Posterior vena cava (tissue), 2 donors: ENCODE measurements around the gene MXD4. TPM values are rescaled to one million over a fixed set of nuclear protein-coding genes. Genes with fewer than 3 reads are reported as not detected.
"Not testable (repeated sequence)": the region's sequence is repeated elsewhere in the genome, so short reads cannot be mapped to it uniquely, and the experiment has no call there.

Experiments
- DNase-seq: peaks from one replicate; pipeline ENCODE4 v3.0.0-alpha.2; 2020; ENCODE audit warnings: low spot score
- intact Hi-C, 2 donors: fragments of 100-400 bp; cut with DNase I; formaldehyde crosslinking; loops; one replicate each; pipeline versions ENCODE4 v1.14.1 to v1.14.2; 2022 to 2023
- total RNA-seq, 2 donors: library from RNA; stranded (reverse); fragmentation: NEBNext Ultra II Directional; extraction: Animal tissue kit (Norgen Biotek cat#: 25700); gene quantifications; one replicate each; pipeline ENCODE4 v1.2.1, GENCODE V29; 2021
- donor health status: DM: yes; HTN: yes; CAD: no.
- donor health status: DM: yes; HTN: yes; CAD: no.

MXD4 gene
- total RNA-seq, 2 donors from 2014 or later, result 43.6 to 43.7 TPM

- intact Hi-C loops, result loop anchor here in 1 of 2 donors (10.0 kb wide), 1 partner anchor 717 kb away; the partner anchor contains the start of genes GRK4 and NOP14
- DNase-seq, result peak; percentile 70
Observed at GRCh38 chr4:2248044-2248780, 13.7 kb downstream of the MXD4 start.

- intact Hi-C loops, result loop anchor here in 1 of 2 donors (10.0 kb wide), 1 partner anchor 717 kb away; the partner anchor contains the start of genes GRK4 and NOP14
- DNase-seq, result peak; percentile 78
Observed at GRCh38 chr4:2247128-2248043, 14.5 kb downstream of the MXD4 start.

- intact Hi-C loops, result loop anchor here in 1 of 2 donors (10.0 kb wide), 1 partner anchor 718 kb away; the partner anchor contains the start of genes GRK4 and NOP14
- peak; percentile 74 for DNase-seq
Observed at GRCh38 chr4:2246384-2247127, 15.4 kb downstream of the MXD4 start.

DNA sequence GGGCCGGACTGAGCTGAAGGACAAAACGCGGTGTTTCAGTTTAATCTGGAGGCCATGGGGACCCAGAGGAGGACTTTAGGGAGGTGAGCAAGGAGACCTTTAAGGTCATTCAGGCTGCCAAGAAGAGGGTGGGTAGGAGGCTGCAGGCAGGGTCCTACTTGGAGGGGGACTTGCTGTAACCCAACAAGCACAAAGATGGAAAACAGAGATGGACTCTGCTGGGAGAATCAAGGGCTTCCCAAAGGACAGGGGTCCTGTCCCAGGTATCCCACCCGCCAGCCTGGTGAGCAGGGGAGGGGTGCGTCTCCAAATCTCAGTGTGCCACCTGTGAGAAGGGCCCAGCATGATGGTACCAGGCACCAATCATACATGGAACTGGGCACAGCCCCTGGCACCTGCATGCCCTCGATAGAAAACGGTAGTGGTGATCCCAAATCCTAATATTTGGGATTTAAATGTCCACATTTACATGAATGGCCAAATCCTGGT, 16.1 kb downstream of the MXD4 start:
- DNase-seq, result peak; percentile 51
- intact Hi-C loops, result loop anchor here in 1 of 2 donors (10.0 kb wide), 1 partner anchor 719 kb away; the partner anchor contains the start of genes GRK4 and NOP14

DNA sequence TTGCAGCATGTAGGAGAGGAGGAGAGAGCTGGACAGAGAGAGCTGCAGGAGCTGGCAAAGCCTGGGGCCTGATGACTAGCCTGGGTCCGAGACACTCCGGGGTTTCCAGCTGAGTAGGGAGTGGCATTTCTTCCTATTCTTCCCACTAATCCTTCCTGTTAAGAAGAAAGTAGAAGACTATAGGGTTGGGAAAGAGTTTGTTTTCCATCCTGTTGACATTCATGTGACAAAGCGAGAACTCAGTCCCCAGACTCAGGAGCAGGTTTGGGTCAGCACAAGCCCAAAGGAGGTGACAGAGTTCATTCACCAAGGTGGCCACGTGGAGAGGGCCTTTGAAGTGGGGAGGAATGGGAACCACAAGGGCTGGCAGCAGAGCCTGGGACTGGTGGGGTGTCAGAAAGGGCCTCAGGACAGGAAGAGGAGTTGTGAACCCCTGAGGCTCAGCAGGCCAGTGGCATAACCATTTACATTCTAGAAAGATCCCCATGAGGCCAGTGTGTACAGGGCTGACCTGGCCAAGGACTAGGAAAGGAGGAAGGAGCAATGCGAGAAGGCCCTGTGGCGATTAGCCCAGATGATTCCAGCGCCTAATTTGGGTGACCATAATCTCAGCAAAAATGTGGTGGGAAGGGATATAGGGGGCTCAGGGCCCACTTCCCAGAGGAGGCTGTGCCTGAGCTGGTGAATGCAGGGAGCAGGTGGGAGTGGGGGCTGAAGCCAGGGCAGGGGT, 16.7 kb downstream of the MXD4 start:
- intact Hi-C loops, result loop anchor here in 1 of 2 donors (10.0 kb wide), 1 partner anchor 720 kb away; the partner anchor contains the start of genes GRK4 and NOP14
- DNase-seq, result peak; percentile 58

DNA sequence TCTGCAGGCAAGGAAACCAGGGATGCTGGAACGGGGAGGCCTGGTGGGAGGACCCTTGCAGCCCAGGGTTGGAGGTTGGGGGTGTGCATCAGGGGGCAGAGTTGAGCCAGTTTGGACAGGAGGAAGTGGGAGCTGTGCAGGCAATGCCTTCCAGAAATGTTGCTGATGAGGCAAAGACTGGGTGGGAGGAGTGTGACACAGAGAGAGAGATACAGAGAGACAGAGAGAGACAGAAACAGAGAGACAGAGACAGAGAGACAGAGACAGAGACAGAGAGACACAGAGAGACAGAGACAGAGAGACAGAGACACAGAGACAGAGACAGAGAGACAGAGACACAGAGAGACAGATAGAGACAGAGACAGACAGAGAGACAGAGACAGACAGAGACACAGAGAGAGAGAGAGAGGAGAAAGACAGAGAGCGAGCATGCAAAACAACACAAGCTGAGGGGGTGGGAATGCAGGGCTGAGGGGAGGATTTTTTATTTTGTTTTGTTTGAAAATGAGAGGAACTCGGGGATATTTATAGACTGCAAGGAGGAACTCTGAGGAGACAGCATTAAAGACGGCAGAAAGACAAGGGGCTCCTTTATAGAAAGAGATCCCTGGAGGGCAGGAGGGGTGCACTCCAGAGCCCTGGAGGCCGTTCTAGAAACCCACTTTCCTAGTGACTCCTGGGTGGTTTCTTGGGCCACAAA, 18.1 kb downstream of the MXD4 start:
- DNase-seq, result peak; percentile 83
- intact Hi-C loops, result loop anchor here in 1 of 2 donors (10.0 kb wide), 1 partner anchor 721 kb away; the partner anchor contains the start of genes GRK4 and NOP14

GRCh38 chr4:2241410-2242353, 20.2 kb downstream of the MXD4 start, which contains the start of the genes HAUS3 and POLN:
TSS of gene HAUS3 (minus strand) at chr4:2242121. CDS start at chr4:2240946, 1,175 bp downstream.
TSS of gene POLN (minus strand) at chr4:2242121. CDS start at chr4:2229231, 12,890 bp downstream.
- intact Hi-C loops, result loop anchor here in 1 of 2 donors (10.0 kb wide), 1 partner anchor 723 kb away; the partner anchor contains the start of genes GRK4 and NOP14
- DNase-seq, result peak; percentile 100

DNA sequence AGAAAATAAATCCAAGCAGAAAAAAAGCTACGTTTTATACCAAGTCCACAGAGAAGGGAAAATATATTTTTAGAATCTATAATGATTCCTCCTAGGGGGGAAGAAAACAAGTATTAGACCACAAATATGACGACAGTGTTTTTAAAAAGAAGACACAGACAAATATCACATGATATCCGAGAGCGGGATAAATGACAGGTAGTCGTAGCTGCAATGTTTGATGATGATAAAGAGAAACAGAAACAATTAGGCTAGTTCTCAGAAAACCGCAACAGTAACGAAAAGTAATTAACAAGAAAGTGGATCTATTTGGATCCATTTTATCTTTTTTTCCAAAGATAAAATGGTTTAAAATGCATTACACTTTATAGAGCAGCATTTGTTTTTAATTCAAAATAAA, 20.9 kb downstream of the MXD4 start:
- no peak for DNase-seq
- intact Hi-C loops, result loop anchor here in 1 of 2 donors (10.0 kb wide), 1 partner anchor 724 kb away; the partner anchor contains the start of genes GRK4 and NOP14

DNA sequence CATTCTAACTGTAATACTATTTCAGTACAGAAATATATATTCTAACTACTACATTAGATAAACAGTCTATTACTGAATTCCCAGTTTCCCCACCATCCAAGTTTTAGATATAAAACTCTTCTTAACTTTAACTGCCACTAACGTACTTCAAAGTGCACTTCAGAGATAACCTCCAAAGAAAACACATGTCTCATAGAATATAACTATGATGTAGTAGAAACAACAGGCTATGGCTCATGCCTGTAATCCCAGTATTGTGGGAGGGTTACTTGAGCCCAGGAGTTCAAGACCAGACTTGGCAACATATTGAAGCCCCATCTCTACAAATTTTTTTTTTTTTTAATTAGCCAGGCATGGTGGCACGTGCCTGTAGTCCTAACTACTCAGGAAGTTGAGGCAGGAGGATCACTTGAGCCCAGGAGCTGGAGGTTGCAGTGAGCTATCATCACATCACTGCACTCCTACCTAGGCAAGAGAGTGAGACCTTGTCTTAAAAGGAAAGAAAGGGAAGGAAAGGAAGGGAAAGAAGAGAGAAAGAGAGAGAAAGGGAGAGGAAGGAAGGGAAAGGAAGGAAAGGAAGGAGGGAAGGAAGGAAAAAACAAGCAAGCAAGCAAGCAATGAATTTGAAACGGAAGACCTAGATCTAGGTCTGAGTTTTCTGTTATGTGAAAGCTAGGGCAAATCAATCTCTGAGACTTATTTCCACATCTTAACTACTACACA, 24.8 kb downstream of the MXD4 start:
- no peak for DNase-seq
- intact Hi-C loops, result no loop called here

GRCh38 chr4:2231082-2231481, 30.8 kb downstream of the MXD4 start:
- peak; percentile 43 for DNase-seq
- intact Hi-C loops, result no loop called here

GRCh38 chr4:2226261-2226660, 35.6 kb downstream of the MXD4 start:
- intact Hi-C loops, result no loop called here
- no peak for DNase-seq

GRCh38 chr4:2222838-2223237, 39.1 kb downstream of the MXD4 start:
- intact Hi-C loops, result no loop called here

DNA sequence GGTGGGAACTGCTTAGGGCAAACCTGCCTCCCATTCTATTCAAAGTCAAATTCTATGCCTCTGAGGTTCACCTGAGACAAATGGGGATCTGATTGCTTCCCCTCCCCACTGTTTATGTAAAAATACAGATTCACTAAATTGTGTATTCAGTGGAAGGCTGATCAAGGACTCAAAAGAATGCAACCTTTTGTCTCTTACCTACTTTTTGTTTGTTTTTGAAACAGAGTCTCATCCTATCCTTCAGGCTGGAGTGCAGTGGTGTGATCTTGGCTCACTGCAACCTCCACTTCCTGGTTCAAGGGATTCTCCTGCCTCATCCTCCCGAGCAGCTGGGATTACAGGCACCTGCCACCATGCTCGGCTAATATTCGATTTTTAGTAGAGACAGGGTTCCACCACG, 40.5 kb downstream of the MXD4 start:
- intact Hi-C loops, result not testable (repeated sequence)
- peak; percentile 29 for DNase-seq

More at GRCh38 chr4:2222838-2223237, 39.1 kb downstream of the MXD4 start:
- peak; percentile 11 for DNase-seq

DNA sequence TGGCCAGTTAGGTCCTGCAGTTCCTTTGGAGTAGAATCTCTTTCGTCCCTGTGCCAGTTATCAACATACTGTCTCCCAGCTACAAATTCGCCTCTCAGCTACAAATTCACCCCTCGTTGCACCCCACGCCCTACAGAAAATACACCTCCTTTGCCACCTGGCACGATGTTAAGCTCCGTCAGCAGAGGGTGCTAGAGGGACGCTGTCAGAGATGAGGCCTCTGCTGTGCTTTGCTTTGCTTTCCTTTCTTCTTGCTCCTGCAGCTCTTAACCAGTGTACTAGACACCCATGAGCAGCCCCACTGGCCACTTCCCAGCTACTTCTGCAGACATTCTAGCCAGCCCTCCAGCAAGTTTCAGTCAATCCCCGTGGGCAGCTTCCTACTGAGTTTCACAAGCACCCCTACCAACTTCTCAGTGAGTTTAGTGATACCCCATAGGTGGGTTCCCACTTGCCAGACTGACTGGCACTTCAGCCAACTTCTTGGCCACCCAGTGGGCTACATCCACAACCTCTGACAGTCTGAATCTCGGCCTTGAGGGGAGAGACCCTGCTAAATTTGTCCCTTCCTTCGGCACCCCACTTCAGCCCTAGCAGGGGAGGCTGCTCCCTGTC, 41.8 kb downstream of the MXD4 start:
- peak; percentile 86 for DNase-seq
- intact Hi-C loops, result no loop called here

- no peak for DNase-seq
- intact Hi-C loops, result loop anchor here in 1 of 2 donors (10.0 kb wide), 1 partner anchor 226 kb away; no protein-coding TSS in a partner anchor
Observed at GRCh38 chr4:2219233-2219760, 42.6 kb downstream of the MXD4 start.
